ENCODE results near the gene SCN4B.

SCN4B gene

GRCh38 chr11:118106789-118107335 lies 45.8 kb downstream of the SCN4B start (continued):
- no peak for TF ChIP-seq CSRNP3 (CRISPR knock-in tag; IDR thresholded peaks at IDR 0.05)
- TF ChIP-seq PPARA (CRISPR knock-in tag; IDR thresholded peaks at IDR 0.05; ENCODE audit: borderline replicate concordance) = no peak
- no peak for TF ChIP-seq CSDC2 (CRISPR knock-in tag; IDR thresholded peaks at IDR 0.05)
- no peak for TF ChIP-seq TCF4 (CRISPR knock-in tag; IDR thresholded peaks at IDR 0.05; ENCODE audit: borderline replicate concordance)

GRCh38 chr11:118105657-118106305 lies 46.8 kb downstream of the SCN4B start:
- no peak for ATAC-seq
- no peak for TF ChIP-seq PPARA (CRISPR knock-in tag; IDR thresholded peaks at IDR 0.05; ENCODE audit: borderline replicate concordance)
- TF ChIP-seq ESRRG (CRISPR knock-in tag; IDR thresholded peaks at IDR 0.05) = no peak
- no peak for TF ChIP-seq ZNF565 (CRISPR knock-in tag; conservative IDR thresholded peaks at IDR 0.05; ENCODE audit: low read depth)
- TF ChIP-seq ARNTL (CRISPR knock-in tag; IDR thresholded peaks at IDR 0.05; ENCODE audit: borderline replicate concordance, low read depth) = no peak
- TF ChIP-seq RARB (CRISPR knock-in tag; IDR thresholded peaks at IDR 0.05) = no peak
- TF ChIP-seq SNAI2 (CRISPR knock-in tag; IDR thresholded peaks at IDR 0.05) = no peak
- no peak for TF ChIP-seq GLIS3 (CRISPR knock-in tag; IDR thresholded peaks at IDR 0.05)
- TF ChIP-seq TOX (CRISPR knock-in tag; IDR thresholded peaks at IDR 0.05; ENCODE audit: borderline replicate concordance) = no peak
- no peak for TF ChIP-seq ZC3H10 (CRISPR knock-in tag; IDR thresholded peaks at IDR 0.05)
- TF ChIP-seq ZFP3 (CRISPR knock-in tag; IDR thresholded peaks at IDR 0.05) = no peak
- no peak for TF ChIP-seq ZNF8 (CRISPR knock-in tag; IDR thresholded peaks at IDR 0.05)
- TF ChIP-seq CREB5 (CRISPR knock-in tag; IDR thresholded peaks at IDR 0.05; ENCODE audit: low read depth) = no peak
- no peak for TF ChIP-seq OSR1 (CRISPR knock-in tag; IDR thresholded peaks at IDR 0.05)
- no peak for TF ChIP-seq PATZ1 (CRISPR knock-in tag; IDR thresholded peaks at IDR 0.05; ENCODE audit: borderline replicate concordance)
- no peak for TF ChIP-seq ISL1 (CRISPR knock-in tag; IDR thresholded peaks at IDR 0.05)
- TF ChIP-seq BACH2 (CRISPR knock-in tag; IDR thresholded peaks at IDR 0.05; ENCODE audit: borderline replicate concordance) = no peak
- no peak for TF ChIP-seq POU6F1 (CRISPR knock-in tag; IDR thresholded peaks at IDR 0.05; ENCODE audit: borderline replicate concordance, low read depth)

GRCh38 chr11:118104491-118104890 lies 48.1 kb downstream of the SCN4B start:
- TF ChIP-seq ZNF565 (CRISPR knock-in tag; conservative IDR thresholded peaks at IDR 0.05; ENCODE audit: low read depth) (no peak), POU6F1 (CRISPR knock-in tag; IDR thresholded peaks at IDR 0.05; ENCODE audit: borderline replicate concordance, low read depth) (no peak), RARB (CRISPR knock-in tag; IDR thresholded peaks at IDR 0.05) (no peak), ZNF8 (CRISPR knock-in tag; IDR thresholded peaks at IDR 0.05) (no peak), ZNF70 (CRISPR knock-in tag; IDR thresholded peaks at IDR 0.05) (no peak), CREB5 (CRISPR knock-in tag; IDR thresholded peaks at IDR 0.05; ENCODE audit: low read depth) (no peak), ZC3H10 (CRISPR knock-in tag; IDR thresholded peaks at IDR 0.05) (no peak), CSRNP3 (CRISPR knock-in tag; IDR thresholded peaks at IDR 0.05) (no peak), PPARA (CRISPR knock-in tag; IDR thresholded peaks at IDR 0.05; ENCODE audit: borderline replicate concordance) (no peak), GLIS3 (CRISPR knock-in tag; IDR thresholded peaks at IDR 0.05) (no peak), ESRRG (CRISPR knock-in tag; IDR thresholded peaks at IDR 0.05) (no peak), PATZ1 (CRISPR knock-in tag; IDR thresholded peaks at IDR 0.05; ENCODE audit: borderline replicate concordance) (no peak), CSDC2 (CRISPR knock-in tag; IDR thresholded peaks at IDR 0.05) (no peak), TOX (CRISPR knock-in tag; IDR thresholded peaks at IDR 0.05; ENCODE audit: borderline replicate concordance) (no peak), ISL1 (CRISPR knock-in tag; IDR thresholded peaks at IDR 0.05) (no peak)
- ATAC-seq = no peak

Measured in SK-N-SH treated with all-trans-retinoic acid at 6 μM for 48 hours (cell line).